Fibroblast of the conjunctiva (primary cell): Measurements from ENCODE around the gene CILP2.

Experiments used
- DNase-seq: peaks from one replicate; pipeline ENCODE4 v3.0.0-alpha.2; 2010; ENCODE audit warnings: low read depth

Gene CILP2

GRCh38 chr19:19538061-19538784 lies at the start of gene CILP2:
Gene CILP2 (plus strand): TSS chr19:19538265. CDS start chr19:19538350, 85 bp downstream.
- DNase-seq = no peak

GRCh38 chr19:19488875-19489690 lies 49.0 kb upstream of the CILP2 start:
- DNase-seq = peak; percentile 94

- DNase-seq = no peak
Measured at GRCh38 chr19:19489804-19490204, 48.3 kb upstream of the CILP2 start.

GRCh38 chr19:19490214-19490968 lies 47.7 kb upstream of the CILP2 start:
- DNase-seq = peak; percentile 82

GRCh38 chr19:19491321-19492025 lies 46.6 kb upstream of the CILP2 start:
- no peak for DNase-seq

GRCh38 chr19:19492026-19492610 lies 45.9 kb upstream of the CILP2 start:
- DNase-seq = no peak

- DNase-seq = no peak
Measured at GRCh38 chr19:19493841-19494546, 44.1 kb upstream of the CILP2 start.

GRCh38 chr19:19495614-19496603 lies 42.2 kb upstream of the CILP2 start:
- DNase-seq = no peak

- no peak for DNase-seq
Measured at GRCh38 chr19:19498255-19498991, 39.6 kb upstream of the CILP2 start.

- no peak for DNase-seq
Measured at GRCh38 chr19:19499272-19499995, 38.6 kb upstream of the CILP2 start.

GRCh38 chr19:19500975-19501644 lies 37.0 kb upstream of the CILP2 start:
- no peak for DNase-seq

GRCh38 chr19:19501798-19502197 lies 36.3 kb upstream of the CILP2 start:
- no peak for DNase-seq

- DNase-seq = no peak
Measured at GRCh38 chr19:19502281-19502680, 35.8 kb upstream of the CILP2 start.

- DNase-seq = no peak
Measured at GRCh38 chr19:19502808-19503602, 35.1 kb upstream of the CILP2 start.

- no peak for DNase-seq
Measured at GRCh38 chr19:19504754-19505668, 33.1 kb upstream of the CILP2 start.
